H9 (cell line): Measurements from ENCODE around the gene WHRN. TPM values are rescaled to one million over a fixed set of nuclear protein-coding genes. Genes with fewer than 3 reads are reported as not detected.

Source experiments
- DNase-seq: peaks from one replicate; pipeline ENCODE4 v3.0.0-alpha.2; 2017
- H2AFZ ChIP-seq: one replicate; pipeline ENCODE4 v1.6.1; 2013; ENCODE audit warnings: mild to moderate bottlenecking, low read length, control low read depth, moderate library complexity
- H2AK5ac ChIP-seq: 2 replicates; pipeline ENCODE4 v1.6.1; 2013; ENCODE audit warnings: low read length, control low read depth, mixed read lengths; ENCODE audit not compliant: insufficient read length
- H2BK120ac ChIP-seq: one replicate; pipeline ENCODE4 v1.6.1; 2013; ENCODE audit warnings: low read depth, mild to moderate bottlenecking, low read length, control low read depth, inconsistent platforms; ENCODE audit not compliant: poor library complexity, severe bottlenecking
- H2BK12ac ChIP-seq: 2 replicates; pipeline ENCODE4 v1.6.1; 2013; ENCODE audit warnings: low read length, control low read depth, mixed read lengths, low read depth; ENCODE audit not compliant: insufficient read length
- H2BK15ac ChIP-seq: 2 replicates; pipeline ENCODE4 v1.6.1; 2013; ENCODE audit warnings: low read depth, low read length, control low read depth
- H2BK20ac ChIP-seq: one replicate; pipeline ENCODE4 v1.6.1; 2013; ENCODE audit warnings: low read depth, mild to moderate bottlenecking, low read length, control low read depth, inconsistent platforms; ENCODE audit not compliant: poor library complexity, severe bottlenecking
- H2BK5ac ChIP-seq: 2 replicates; pipeline ENCODE4 v1.6.1; 2013; ENCODE audit warnings: low read length, control low read depth, mixed read lengths; ENCODE audit not compliant: insufficient read length
- H3K14ac ChIP-seq: 2 replicates; pipeline ENCODE4 v1.6.1; 2013; ENCODE audit warnings: low read length, control low read depth; ENCODE audit not compliant: insufficient read depth
- H3K18ac ChIP-seq: 2 replicates; pipeline ENCODE4 v1.6.1; 2013; ENCODE audit warnings: low read depth, mild to moderate bottlenecking, mixed read lengths, low read length, control low read depth; ENCODE audit not compliant: insufficient read length
- H3K23ac ChIP-seq: 2 replicates; pipeline ENCODE4 v1.6.1; 2013; ENCODE audit warnings: low read length, control low read depth, mixed read lengths, low read depth; ENCODE audit not compliant: insufficient read length
- H3K23me2 ChIP-seq: 2 replicates; pipeline ENCODE4 v1.6.1; 2013; ENCODE audit warnings: low read depth, mild to moderate bottlenecking, mixed read lengths, low read length, control low read depth; ENCODE audit not compliant: insufficient read length, poor library complexity, severe bottlenecking
- H3K27ac ChIP-seq: 2 replicates; pipeline ENCODE4 v1.5.1; 2013; ENCODE audit warnings: low read length, control low read depth, mixed read lengths, low read depth; ENCODE audit not compliant: insufficient read length
- H3K27me3 ChIP-seq: 2 replicates; pipeline ENCODE4 v1.6.1; 2013; ENCODE audit warnings: low read length, control low read depth, inconsistent platforms; ENCODE audit not compliant: insufficient read depth
- H3K4ac ChIP-seq: 2 replicates; pipeline ENCODE4 v1.6.1; 2013; ENCODE audit warnings: low read depth, mild to moderate bottlenecking, control low read depth, inconsistent platforms, low read length, moderate library complexity
- H3K4me1 ChIP-seq: 2 replicates; pipeline ENCODE4 v1.6.1; 2013; ENCODE audit warnings: low read length, control low read depth, inconsistent platforms; ENCODE audit not compliant: insufficient read depth
- H3K4me2 ChIP-seq: 2 replicates; pipeline ENCODE4 v1.6.1; 2013; ENCODE audit warnings: low read length, control low read depth, mixed read lengths; ENCODE audit not compliant: insufficient read length, insufficient read depth
- H3K56ac ChIP-seq: 2 replicates; pipeline ENCODE4 v1.6.1; 2013; ENCODE audit warnings: low read depth, mild to moderate bottlenecking, mixed read lengths, low read length, control low read depth; ENCODE audit not compliant: insufficient read length
- H3K79me1 ChIP-seq: 2 replicates; pipeline ENCODE4 v1.6.1; 2013; ENCODE audit warnings: low read depth, mild to moderate bottlenecking, moderate library complexity, low read length, control low read depth, inconsistent platforms; ENCODE audit not compliant: insufficient read depth, poor library complexity, severe bottlenecking
- H3K79me2 ChIP-seq: 2 replicates; pipeline ENCODE4 v1.6.1; 2013; ENCODE audit warnings: low read length, control low read depth, inconsistent platforms; ENCODE audit not compliant: insufficient read depth
- H3K9ac ChIP-seq: 2 replicates; pipeline ENCODE4 v1.6.1; 2013; ENCODE audit warnings: low read length, control low read depth, mixed read lengths; ENCODE audit not compliant: insufficient read length; ENCODE audit errors: extremely low read depth
- H3K9me3 ChIP-seq: one replicate; pipeline ENCODE4 v1.6.1; 2013; ENCODE audit warnings: low read depth, low read length, inconsistent platforms; ENCODE audit not compliant: control insufficient read depth
- H3T11ph ChIP-seq: one replicate; pipeline ENCODE4 v1.6.1; 2013; ENCODE audit warnings: mild to moderate bottlenecking, low read length, control low read depth, inconsistent platforms
- H4K20me1 ChIP-seq: one replicate; pipeline ENCODE4 v1.6.1; 2013; ENCODE audit not compliant: control insufficient read depth, insufficient read length, insufficient read depth
- H4K5ac ChIP-seq: 2 replicates; pipeline ENCODE4 v1.6.1; 2013; ENCODE audit warnings: low read depth, mild to moderate bottlenecking, mixed read lengths, low read length, control low read depth; ENCODE audit not compliant: insufficient read length
- H4K8ac ChIP-seq: replicated peaks from 2 replicates; pipeline ENCODE4 v1.6.1; 2013; ENCODE audit warnings: low read length, control low read depth, mixed read lengths, low read depth; ENCODE audit not compliant: insufficient read length
- H4K91ac ChIP-seq: 2 replicates; pipeline ENCODE4 v1.6.1; 2013; ENCODE audit warnings: low read depth, mild to moderate bottlenecking, moderate library complexity, mixed read lengths, low read length, control low read depth; ENCODE audit not compliant: insufficient read length
- H3K27ac Mint-ChIP-seq, 3 experiments: 2 replicates in 2 of 3; 3 replicates in 1 of 3; pipeline ENCODE4 v1.8.0; 2020 to 2021; ENCODE audit warnings: mixed read lengths in 3 of 3, mild to moderate bottlenecking in 1 of 3, moderate library complexity in 1 of 3
- H3K27me3 Mint-ChIP-seq: 2 replicates; pipeline ENCODE4 v1.8.0; 2021; ENCODE audit warnings: low read depth, mild to moderate bottlenecking, moderate library complexity, mixed read lengths
- H3K36me3 Mint-ChIP-seq, 3 experiments: 2 replicates in 2 of 3; 3 replicates in 1 of 3; pipeline ENCODE4 v1.8.0; 2020 to 2021; ENCODE audit warnings: low read depth in 3 of 3, mixed read lengths in 3 of 3; ENCODE audit not compliant: insufficient read depth in 1 of 3
- H3K4me1 Mint-ChIP-seq, 2 experiments: 2 replicates each; pipeline ENCODE4 v1.8.0; 2020; ENCODE audit warnings: mixed read lengths in 2 of 2
- H3K4me3 Mint-ChIP-seq, 2 experiments: 2 replicates in 1 of 2; 3 replicates in 1 of 2; pipeline ENCODE4 v1.8.0; 2020 to 2021; ENCODE audit warnings: mild to moderate bottlenecking in 2 of 2, mixed read lengths in 2 of 2, moderate library complexity in 1 of 2
- H3K9me3 Mint-ChIP-seq, 2 experiments: 2 replicates in 1 of 2; 3 replicates in 1 of 2; pipeline ENCODE4 v1.8.0; 2020; ENCODE audit warnings: mild to moderate bottlenecking in 2 of 2, mixed read lengths in 2 of 2, moderate library complexity in 1 of 2
- CTCF ChIP-seq: fragments of 200-600 bp; sonication (generic); conservative IDR thresholded peaks from 3 replicates; pipeline ENCODE4 v1.8.0; 2021; ENCODE audit warnings: antibody characterized with exemption, mild to moderate bottlenecking
- WGBS: extraction: QIAGEN DNeasy Blood & Tissue Kit; methylation state at CpG from one replicate; pipeline ENCODE4 v1.1.7; 2013; ENCODE audit warnings: missing lambda C conversion rate, low lambda C conversion rate, mixed read lengths; ENCODE audit not compliant: insufficient read length; ENCODE audit errors: extremely low coverage; 5-methylcytosine and 5-hydroxymethylcytosine counted together
- total RNA-seq: library from RNA; stranded (reverse); gene quantifications from 2 replicates; pipeline ENCODE4 v1.2.1, GENCODE V29; 2021

Gene WHRN
- total RNA-seq, 1 experiment from 2014 or later = 2.2 TPM

DNA sequence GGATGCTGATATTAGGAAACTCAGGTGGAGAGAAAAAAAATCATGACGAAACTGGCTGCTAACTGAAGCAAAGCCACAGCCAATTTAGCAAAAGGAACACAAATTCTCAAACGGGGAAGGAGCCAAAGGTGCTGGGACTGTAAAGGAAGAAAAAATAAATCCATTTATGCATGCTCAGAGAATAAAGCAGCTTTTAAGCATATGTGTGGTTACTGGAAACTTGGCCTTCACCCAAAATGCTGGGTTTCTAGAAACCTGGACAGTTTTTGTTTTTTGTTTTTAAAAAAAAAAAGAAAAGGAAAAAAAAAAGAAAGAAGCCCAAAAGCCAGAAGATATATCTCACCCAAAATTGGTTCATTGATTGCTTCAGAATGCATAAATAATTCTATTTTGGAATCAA, 8.0 kb downstream of the WHRN start:
- no peak overlapping the region for H3K18ac ChIP-seq
- H2AK5ac ChIP-seq = no peak overlapping the region
- H2AFZ ChIP-seq = no peak overlapping the region
- H4K91ac ChIP-seq = no peak overlapping the region
- H3K27ac ChIP-seq = no peak overlapping the region
- H3K9me3 ChIP-seq = no peaks in the 10 kb centered on the region
- no peak overlapping the region for H3K14ac ChIP-seq
- H2BK12ac ChIP-seq = no peak overlapping the region
- H3K79me2 ChIP-seq = no peaks in the 10 kb centered on the region
- H3K27me3 Mint-ChIP-seq = peaks cover 16% of the 10 kb centered on the region
- no CpG with 5 or more reads among the region's 2 CpGs for WGBS
- no peak overlapping the region for H3T11ph ChIP-seq
- no peaks in the 10 kb centered on the region for H3K9me3 Mint-ChIP-seq
- no peaks in the 10 kb centered on the region for H3K23me2 ChIP-seq
- H3K27me3 ChIP-seq = no peaks in the 10 kb centered on the region
- DNase-seq = no peak
- no peak overlapping the region for H2BK20ac ChIP-seq
- H2BK15ac ChIP-seq = no peak overlapping the region
- TF ChIP-seq CTCF = no peak
- no peak overlapping the region for H4K5ac ChIP-seq
- H3K9ac ChIP-seq = no peak overlapping the region
- H4K8ac ChIP-seq = no peak overlapping the region
- H3K36me3 Mint-ChIP-seq = no peaks in the 10 kb centered on the region
- H3K4me2 ChIP-seq = no peak overlapping the region
- no peak overlapping the region for H3K56ac ChIP-seq
- no peaks in the 10 kb centered on the region for H3K79me1 ChIP-seq
- no peak overlapping the region for H3K23ac ChIP-seq
- no peak overlapping the region for H3K4ac ChIP-seq
- no peak overlapping the region for H2BK120ac ChIP-seq
- H4K20me1 ChIP-seq = no peaks in the 10 kb centered on the region
- peaks cover 18 to 33% of the 10 kb centered on the region in 2 experiments for H3K4me1 Mint-ChIP-seq
- H2BK5ac ChIP-seq = no peak overlapping the region
- no peak overlapping the region for H3K4me3 Mint-ChIP-seq
- H3K27ac Mint-ChIP-seq = 0 out of 7 replicates have a peak overlapping the region, but pooled peaks of 1 of the 3 experiments have one; percentile 38
- peaks cover 4% of the 10 kb centered on the region for H3K4me1 ChIP-seq
